Natural killer cell (primary cell): ENCODE results near the gene SND1. TPM values are rescaled to one million over a fixed set of nuclear protein-coding genes. Genes with fewer than 3 reads are reported as not detected.

Source experiments
- ATAC-seq, 3 donors: fragments of 150-1000 bp in 2 of 3; fragments of 200-7000 bp in 1 of 3; cut with Tn5 transposase; 1 replicate in 1 of 3; 2 replicates in 2 of 3; pipeline ENCODE4 v1.10.0; 2021; ENCODE audit warnings: mild to moderate bottlenecking in 2 of 3, moderate library complexity in 2 of 3
- DNase-seq, 2 donors: peaks; one replicate each; pipeline versions ENCODE4 v3.0.0 to v3.0.0-alpha.2; 2013 to 2021; ENCODE audit warnings: mixed read lengths in 1 of 2
- H3K27ac ChIP-seq: one replicate; pipeline ENCODE4 v1.5.1; 2013; ENCODE audit warnings: mild to moderate bottlenecking, low read length
- H3K27me3 ChIP-seq: one replicate; pipeline ENCODE4 v1.6.1; 2013; ENCODE audit warnings: low read length; ENCODE audit not compliant: control insufficient read depth, insufficient read depth
- H3K36me3 ChIP-seq: one replicate; pipeline ENCODE4 v1.6.1; 2013; ENCODE audit warnings: low read length; ENCODE audit not compliant: control insufficient read depth, insufficient read depth
- H3K4me1 ChIP-seq: one replicate; pipeline ENCODE4 v1.6.1; 2013; ENCODE audit warnings: low read length; ENCODE audit not compliant: control insufficient read depth, insufficient read depth
- H3K4me3 ChIP-seq: one replicate; pipeline ENCODE4 v1.5.1; 2013; ENCODE audit warnings: low read length
- H3K9me3 ChIP-seq: one replicate; pipeline ENCODE4 v1.6.1; 2013; ENCODE audit warnings: low read length; ENCODE audit not compliant: control insufficient read depth, insufficient read depth
- H3K27ac Mint-ChIP-seq, 2 donors: one replicate each; pipeline ENCODE4 v1.8.0; 2022; ENCODE audit warnings: mild to moderate bottlenecking in 2 of 2, mixed read lengths in 2 of 2, moderate library complexity in 1 of 2
- H3K27me3 Mint-ChIP-seq, 2 donors: one replicate each; pipeline ENCODE4 v1.8.0; 2022; ENCODE audit warnings: low read depth in 2 of 2, mixed read lengths in 2 of 2
- H3K36me3 Mint-ChIP-seq: one replicate; pipeline ENCODE4 v1.8.0; 2022; ENCODE audit warnings: mixed read lengths
- H3K4me1 Mint-ChIP-seq, 2 donors: one replicate each; pipeline ENCODE4 v1.8.0; 2022; ENCODE audit warnings: mixed read lengths in 2 of 2
- H3K4me3 Mint-ChIP-seq: one replicate; pipeline ENCODE4 v1.8.0; 2022; ENCODE audit warnings: mild to moderate bottlenecking, moderate library complexity, mixed read lengths
- H3K9me3 Mint-ChIP-seq, 2 donors: one replicate each; pipeline ENCODE4 v1.8.0; 2022; ENCODE audit warnings: mixed read lengths in 2 of 2
- WGBS: methylation state at CpG from one replicate; pipeline ENCODE4 v1.1.7; 2013; ENCODE audit warnings: missing lambda C conversion rate; ENCODE audit not compliant: insufficient coverage; 5-methylcytosine and 5-hydroxymethylcytosine counted together
- intact Hi-C: fragments of 100-400 bp; cut with micrococcal nuclease; formaldehyde crosslinking; loops from one replicate; pipeline ENCODE4 v1.14.2; 2022
- total RNA-seq, 4 donors: library from RNA; stranded (reverse); fragments of 120-200 nt in 1 of 4; gene quantifications; one replicate each; pipeline versions ENCODE4 v1.2.3 to v1.2.4, GENCODE V29; 2013 to 2022
- TF ChIP-seq, protein P1 (sequence below): fragments of 200-600 bp; IDR thresholded peaks from one replicate; pipeline ENCODE4 v1.8.0; 2022; ENCODE audit warnings: antibody characterized with exemption

Gene SND1
- total RNA-seq, 3 donors from 2014 or later (not counting 1 experiment from before 2014, with no cell fraction given), result 149 to 188 (median 149) TPM

DNA sequence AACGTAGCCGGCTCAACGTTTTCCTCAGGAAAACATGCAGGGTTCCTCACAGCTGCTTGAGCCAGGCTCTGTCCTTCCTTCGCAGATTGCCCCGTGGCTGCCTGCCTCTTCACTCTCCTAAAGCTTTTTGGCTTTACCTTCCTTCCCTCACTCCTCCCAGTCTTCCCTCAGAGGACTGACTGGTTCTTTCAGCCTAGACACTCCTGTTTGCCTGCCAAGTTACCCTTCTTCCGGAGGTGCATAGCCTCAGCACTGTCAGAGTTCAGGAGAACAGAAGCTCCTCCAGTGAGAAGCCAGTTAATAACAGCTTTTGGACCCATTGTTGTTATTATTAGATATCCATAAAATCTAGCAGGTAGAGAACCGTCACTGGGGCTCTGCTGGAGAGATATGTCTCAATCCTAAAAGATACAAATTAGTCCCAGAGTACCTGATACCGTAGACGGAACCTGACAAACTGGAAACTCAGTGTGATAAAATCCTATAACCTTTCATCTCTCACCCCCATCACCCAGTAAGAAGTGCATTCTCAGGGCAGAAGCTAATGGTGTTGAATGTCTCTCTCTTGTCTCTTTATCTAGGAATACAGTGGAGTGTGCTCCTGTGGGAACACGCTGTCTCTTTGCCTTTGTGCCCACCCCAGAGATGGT is 79.6 kb downstream of the SND1 start:
- 96% methylated on average over 10 of the region's 10 CpGs for WGBS

DNA sequence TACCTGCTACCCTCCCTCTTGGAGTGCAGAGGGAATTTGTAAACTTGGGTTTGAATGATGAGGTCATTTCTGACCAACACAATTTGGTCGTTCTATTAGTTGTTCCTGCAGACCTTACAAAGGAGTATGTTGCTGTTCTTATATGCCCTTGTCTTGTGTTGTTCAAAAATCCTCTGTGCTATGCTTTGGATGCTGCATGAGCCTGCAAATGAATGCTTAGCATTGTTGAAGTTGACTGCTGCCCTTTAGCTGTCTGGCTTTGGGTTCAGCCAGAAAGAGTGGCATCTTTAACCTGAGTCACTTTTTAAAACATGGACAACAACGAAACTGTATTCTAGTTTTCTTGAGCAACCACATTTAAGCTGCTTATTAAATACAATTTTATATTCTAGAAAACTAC is 80.3 kb downstream of the SND1 start:
- Mint-ChIP-seq H3K36me3 (peaks cover 9% of the 10 kb centered on the region), H3K4me3 (no peak overlapping the region), H3K4me1 (peaks cover 16 to 20% of the 10 kb centered on the region in 2 donors), H3K27me3 (no peaks in the 10 kb centered on the region), H3K9me3 (no peaks in the 10 kb centered on the region), H3K27ac (no peak overlapping the region)
- no peak for DNase-seq
- H3K9me3 ChIP-seq, result no peaks in the 10 kb centered on the region
- H3K27ac ChIP-seq, result no peak overlapping the region
- ATAC-seq, result no peak
- no peaks in the 10 kb centered on the region for H3K4me1 ChIP-seq
- H3K27me3 ChIP-seq, result no peaks in the 10 kb centered on the region
- peaks cover 16% of the 10 kb centered on the region for H3K36me3 ChIP-seq
- TF ChIP-seq, protein P1, sequence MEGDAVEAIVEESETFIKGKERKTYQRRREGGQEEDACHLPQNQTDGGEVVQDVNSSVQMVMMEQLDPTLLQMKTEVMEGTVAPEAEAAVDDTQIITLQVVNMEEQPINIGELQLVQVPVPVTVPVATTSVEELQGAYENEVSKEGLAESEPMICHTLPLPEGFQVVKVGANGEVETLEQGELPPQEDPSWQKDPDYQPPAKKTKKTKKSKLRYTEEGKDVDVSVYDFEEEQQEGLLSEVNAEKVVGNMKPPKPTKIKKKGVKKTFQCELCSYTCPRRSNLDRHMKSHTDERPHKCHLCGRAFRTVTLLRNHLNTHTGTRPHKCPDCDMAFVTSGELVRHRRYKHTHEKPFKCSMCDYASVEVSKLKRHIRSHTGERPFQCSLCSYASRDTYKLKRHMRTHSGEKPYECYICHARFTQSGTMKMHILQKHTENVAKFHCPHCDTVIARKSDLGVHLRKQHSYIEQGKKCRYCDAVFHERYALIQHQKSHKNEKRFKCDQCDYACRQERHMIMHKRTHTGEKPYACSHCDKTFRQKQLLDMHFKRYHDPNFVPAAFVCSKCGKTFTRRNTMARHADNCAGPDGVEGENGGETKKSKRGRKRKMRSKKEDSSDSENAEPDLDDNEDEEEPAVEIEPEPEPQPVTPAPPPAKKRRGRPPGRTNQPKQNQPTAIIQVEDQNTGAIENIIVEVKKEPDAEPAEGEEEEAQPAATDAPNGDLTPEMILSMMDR, result no peak
- intact Hi-C loops, result no loop called here
- WGBS, result 100% methylated on average over 1 of the region's 2 CpGs
- H3K4me3 ChIP-seq, result no peak overlapping the region

More for the DNA sequence above, 79.6 kb downstream of the SND1 start:
- Histone ChIP-seq H3K4me3 (no peak overlapping the region), H3K9me3 (no peaks in the 10 kb centered on the region), H3K4me1 (no peaks in the 10 kb centered on the region), H3K36me3 (peaks cover 17% of the 10 kb centered on the region), H3K27me3 (no peaks in the 10 kb centered on the region), H3K27ac (no peak overlapping the region)
- H3K36me3 Mint-ChIP-seq, result peaks cover 9% of the 10 kb centered on the region
- peaks cover 21% of the 10 kb centered on the region in 2 donors for H3K4me1 Mint-ChIP-seq
- no peaks in the 10 kb centered on the region for H3K9me3 Mint-ChIP-seq
- H3K27ac Mint-ChIP-seq, result no peak overlapping the region
- DNase-seq, result no peak
- no peak overlapping the region for H3K4me3 Mint-ChIP-seq
- intact Hi-C loops, result no loop called here
- no peak for ATAC-seq
- H3K27me3 Mint-ChIP-seq, result no peaks in the 10 kb centered on the region
- TF ChIP-seq, protein P1, result no peak

DNA sequence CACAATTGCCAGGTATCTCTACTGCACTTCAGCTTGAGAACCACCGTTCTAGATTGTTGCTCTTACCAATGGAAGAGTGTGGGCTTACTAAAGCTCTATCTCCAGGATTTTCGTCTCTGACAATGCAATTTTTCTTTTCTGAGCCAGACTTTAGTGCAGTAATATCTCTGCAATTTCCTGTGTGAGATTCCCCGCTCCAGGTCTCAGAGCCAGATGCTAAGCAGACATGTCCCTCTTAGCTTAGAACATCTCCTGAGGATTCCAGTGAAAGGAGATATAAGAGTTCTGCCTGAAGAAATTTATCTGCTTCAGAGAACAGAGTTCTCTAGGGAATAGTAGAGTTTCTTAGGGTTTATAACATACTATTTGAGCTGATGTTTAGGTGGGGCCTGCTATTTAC is 82.0 kb downstream of the SND1 start:
- Mint-ChIP-seq H3K4me1 (peaks cover 13 to 24% of the 10 kb centered on the region in 2 donors), H3K36me3 (peaks cover 9% of the 10 kb centered on the region), H3K9me3 (no peaks in the 10 kb centered on the region), H3K4me3 (no peak overlapping the region), H3K27ac (no peak overlapping the region), H3K27me3 (no peaks in the 10 kb centered on the region)
- Histone ChIP-seq H3K36me3 (peaks cover 16% of the 10 kb centered on the region), H3K9me3 (no peaks in the 10 kb centered on the region), H3K4me3 (no peak overlapping the region), H3K4me1 (no peaks in the 10 kb centered on the region), H3K27me3 (no peaks in the 10 kb centered on the region), H3K27ac (no peak overlapping the region)
- WGBS, result 92% methylated on average over 3 of the region's 3 CpGs
- ATAC-seq, result no peak
- TF ChIP-seq, protein P1, result no peak
- intact Hi-C loops, result no loop called here
- no peak for DNase-seq

DNA sequence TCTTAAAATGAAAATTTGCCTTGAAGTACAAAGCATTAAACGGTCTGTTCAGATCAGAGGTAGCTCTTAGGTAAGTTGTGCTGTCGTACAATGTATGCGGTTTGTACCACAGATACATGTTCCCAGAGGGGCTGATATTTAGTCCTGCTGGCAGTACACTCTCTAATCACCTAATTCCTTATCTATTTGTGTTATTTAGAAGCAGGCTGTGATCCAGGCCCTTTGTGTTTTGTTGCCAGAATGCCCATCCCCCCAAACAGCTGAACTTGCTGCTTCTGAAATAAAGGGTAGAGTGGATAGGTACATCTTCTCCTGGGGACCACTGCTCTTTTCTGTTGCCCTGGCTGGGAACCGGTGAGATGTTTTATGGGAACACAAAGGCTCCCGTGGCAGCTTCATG is 84.5 kb downstream of the SND1 start:
- WGBS, result 96% methylated on average over 5 of the region's 5 CpGs
- intact Hi-C loops, result no loop called here
- Mint-ChIP-seq H3K4me1 (peaks cover 22 to 31% of the 10 kb centered on the region in 2 donors), H3K27ac (no peak overlapping the region), H3K4me3 (no peak overlapping the region), H3K27me3 (no peaks in the 10 kb centered on the region), H3K9me3 (no peaks in the 10 kb centered on the region), H3K36me3 (peaks cover 7% of the 10 kb centered on the region)
- H3K4me1 ChIP-seq, result no peaks in the 10 kb centered on the region
- H3K36me3 ChIP-seq, result peaks cover 11% of the 10 kb centered on the region
- H3K9me3 ChIP-seq, result no peaks in the 10 kb centered on the region
- H3K27me3 ChIP-seq, result no peaks in the 10 kb centered on the region
- H3K27ac ChIP-seq, result no peak overlapping the region
- ATAC-seq, result no peak
- no peak overlapping the region for H3K4me3 ChIP-seq
- DNase-seq, result no peak
- TF ChIP-seq, protein P1, result no peak
